ENCODE results near the gene CIRBP. TPM values are rescaled to one million over a fixed set of nuclear protein-coding genes. Genes with fewer than 3 reads are reported as not detected.

The CIRBP gene
- total RNA-seq, 2 donors from 2014 or later = 282 to 301 TPM

DNA sequence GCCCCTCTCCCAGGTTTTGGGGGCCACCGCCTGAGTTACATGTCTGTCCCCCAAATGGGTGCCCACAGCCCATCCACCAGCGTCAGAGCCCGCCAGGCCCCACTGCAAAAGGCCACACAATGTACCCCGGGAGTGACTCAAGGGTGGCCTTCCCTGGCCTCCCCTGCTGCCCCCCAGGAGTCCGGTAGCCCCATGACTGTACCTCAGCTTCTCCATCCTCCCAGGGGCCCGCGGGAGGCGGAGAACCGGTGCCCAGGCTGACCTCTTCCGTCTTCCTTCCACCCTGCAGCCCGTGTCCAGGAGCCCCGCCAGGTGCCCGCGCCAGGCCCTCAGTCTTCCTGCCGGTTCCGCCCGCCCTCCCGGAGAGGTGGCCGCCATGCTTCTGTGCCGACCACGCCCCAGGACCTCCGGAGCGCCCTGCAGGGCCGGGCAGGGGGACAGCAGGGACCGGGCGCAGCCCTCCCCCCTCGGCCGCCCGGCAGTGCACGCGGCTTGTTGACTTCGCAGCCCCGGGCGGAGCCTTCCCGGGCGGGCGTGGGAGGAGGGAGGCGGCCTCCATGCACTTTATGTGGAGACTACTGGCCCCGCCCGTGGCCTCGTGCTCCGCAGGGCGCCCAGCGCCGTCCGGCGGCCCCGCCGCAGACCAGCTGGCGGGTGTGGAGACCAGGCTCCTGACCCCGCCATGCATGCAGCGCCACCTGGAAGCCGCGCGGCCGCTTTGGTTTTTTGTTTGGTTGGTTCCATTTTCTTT lies 41.7 kb upstream of the CIRBP start:
- no peaks in the 10 kb centered on the region for H3K4me1 ChIP-seq (ENCODE audit: control insufficient read depth, insufficient read depth, low read length)
- TF ChIP-seq CTCF (conservative IDR thresholded peaks at IDR 0.05) = no peak
- Mint-ChIP-seq H3K9me3 (no peaks in the 10 kb centered on the region), H3K36me3 (ENCODE audit: low read depth) (peaks cover 16% of the 10 kb centered on the region), H3K27me3 (ENCODE audit: insufficient read depth) (no peaks in the 10 kb centered on the region), H3K27ac (no peak overlapping the region), H3K4me1 (no peaks in the 10 kb centered on the region), H3K4me3 (no peak overlapping the region)
- no peak overlapping the region for H3K9ac ChIP-seq (ENCODE audit: extremely low read depth, low read length, poor library complexity, severe bottlenecking)
- no peaks in the 10 kb centered on the region for H3K27me3 ChIP-seq (ENCODE audit: control insufficient read depth, insufficient read depth, low read length, poor library complexity, severe bottlenecking)
- H3K27ac ChIP-seq (ENCODE audit: low read depth, low read length) = no peak overlapping the region
- DNase-seq = no peak
- no peaks in the 10 kb centered on the region for H3K9me3 ChIP-seq (ENCODE audit: control insufficient read depth, low read length)
- WGBS, 2 experiments (ENCODE audit: insufficient coverage in 1 of 2, insufficient read length in 1 of 2) = 96 to 98% methylated on average over 23 to 56 of the region's 56 CpGs
- H3K36me3 ChIP-seq (ENCODE audit: control insufficient read depth, insufficient read depth, low read length) = peaks cover 10% of the 10 kb centered on the region
- no peak overlapping the region for H3K4me3 ChIP-seq (ENCODE audit: low read length)

GRCh38 chr19:1228161-1228957 lies 40.8 kb upstream of the CIRBP start:
- no peak for TF ChIP-seq CTCF (conservative IDR thresholded peaks at IDR 0.05)
- H3K27ac Mint-ChIP-seq = no peak overlapping the region

GRCh38 chr19:1229056-1229923 lies 39.8 kb upstream of the CIRBP start:
- Mint-ChIP-seq H3K27me3 (ENCODE audit: insufficient read depth) (no peaks in the 10 kb centered on the region), H3K4me1 (no peaks in the 10 kb centered on the region), H3K4me3 (no peak overlapping the region), H3K9me3 (no peaks in the 10 kb centered on the region), H3K36me3 (ENCODE audit: low read depth) (peaks cover 20% of the 10 kb centered on the region), H3K27ac (no peak overlapping the region)
- WGBS, 2 experiments (ENCODE audit: insufficient coverage in 1 of 2, insufficient read length in 1 of 2) = 97% methylated on average over 111 to 158 of the region's 158 CpGs
- Histone ChIP-seq H3K9ac (ENCODE audit: extremely low read depth, low read length, poor library complexity, severe bottlenecking) (no peak overlapping the region), H3K9me3 (ENCODE audit: control insufficient read depth, low read length) (no peaks in the 10 kb centered on the region), H3K27me3 (ENCODE audit: control insufficient read depth, insufficient read depth, low read length, poor library complexity, severe bottlenecking) (no peaks in the 10 kb centered on the region), H3K36me3 (ENCODE audit: control insufficient read depth, insufficient read depth, low read length) (peaks cover 7% of the 10 kb centered on the region), H3K27ac (ENCODE audit: low read depth, low read length) (no peak overlapping the region), H3K4me1 (ENCODE audit: control insufficient read depth, insufficient read depth, low read length) (no peaks in the 10 kb centered on the region), H3K4me3 (ENCODE audit: low read length) (no peak overlapping the region)
- TF ChIP-seq CTCF (conservative IDR thresholded peaks at IDR 0.05) = no peak
- no peak for DNase-seq

More at GRCh38 chr19:1228161-1228957, 40.8 kb upstream of the CIRBP start:
- no peak for DNase-seq
- Histone ChIP-seq H3K27ac (ENCODE audit: low read depth, low read length) (no peak overlapping the region), H3K36me3 (ENCODE audit: control insufficient read depth, insufficient read depth, low read length) (peaks cover 7% of the 10 kb centered on the region), H3K27me3 (ENCODE audit: control insufficient read depth, insufficient read depth, low read length, poor library complexity, severe bottlenecking) (no peaks in the 10 kb centered on the region), H3K9ac (ENCODE audit: extremely low read depth, low read length, poor library complexity, severe bottlenecking) (no peak overlapping the region), H3K9me3 (ENCODE audit: control insufficient read depth, low read length) (no peaks in the 10 kb centered on the region), H3K4me1 (ENCODE audit: control insufficient read depth, insufficient read depth, low read length) (no peaks in the 10 kb centered on the region), H3K4me3 (ENCODE audit: low read length) (no peak overlapping the region)
- 97 to 98% methylated on average over 98 to 100 of the region's 100 CpGs for WGBS, 2 experiments (ENCODE audit: insufficient coverage in 1 of 2, insufficient read length in 1 of 2)
- peaks cover 15% of the 10 kb centered on the region for H3K36me3 Mint-ChIP-seq (ENCODE audit: low read depth)
- no peaks in the 10 kb centered on the region for H3K9me3 Mint-ChIP-seq
- no peaks in the 10 kb centered on the region for H3K27me3 Mint-ChIP-seq (ENCODE audit: insufficient read depth)
- no peaks in the 10 kb centered on the region for H3K4me1 Mint-ChIP-seq
- no peak overlapping the region for H3K4me3 Mint-ChIP-seq

Data from endodermal cell (in vitro differentiated cells).